ENCODE measurements around the gene SMIM7.

SMIM7 gene

GRCh38 chr19:16659832-16660708, at the start of gene SMIM7:
Gene SMIM7 (minus strand): TSS chr19:16660144. CDS start chr19:16660110, 34 bp downstream.
- peak within 1 kb of the TSS; percentile 89 for H3K27ac ChIP-seq (ENCODE audit: low read depth, low read length)
- H3K36me3 ChIP-seq (ENCODE audit: control insufficient read depth in 1 of 2, insufficient read depth in 2 of 2, low read length in 2 of 2): peaks cover 8 to 30% of the 10 kb centered on the region in 2 donors
- H3K9ac ChIP-seq (ENCODE audit: low read depth in 1 of 2, low read length in 2 of 2): peak within 1 kb of the TSS; percentile 77 to 82
- H3K4me1 ChIP-seq (ENCODE audit: control insufficient read depth in 1 of 2, insufficient read depth in 2 of 2, low read length in 2 of 2): peaks cover 5 to 37% of the 10 kb centered on the region in 2 donors
- H3K4me3 ChIP-seq (ENCODE audit: low read depth in 1 of 2, low read length in 2 of 2): peak within 1 kb of the TSS; percentile 85 to 91
- no peaks in the 10 kb centered on the region for H3K9me3 ChIP-seq (ENCODE audit: control insufficient read depth in 1 of 2, low read length in 2 of 2)
- no peaks in the 10 kb centered on the region for H3K27me3 ChIP-seq (ENCODE audit: control insufficient read depth in 1 of 2, insufficient read depth in 2 of 2, low read length in 2 of 2)

- Histone ChIP-seq H3K27me3 (ENCODE audit: control insufficient read depth in 1 of 2, insufficient read depth in 2 of 2, low read length in 2 of 2) (no peaks in the 10 kb centered on the region), H3K4me1 (ENCODE audit: control insufficient read depth in 1 of 2, insufficient read depth in 2 of 2, low read length in 2 of 2) (no peaks in the 10 kb centered on the region), H3K36me3 (ENCODE audit: control insufficient read depth in 1 of 2, insufficient read depth in 2 of 2, low read length in 2 of 2) (no peaks in the 10 kb centered on the region), H3K27ac (ENCODE audit: low read depth, low read length) (no peak overlapping the region), H3K4me3 (ENCODE audit: low read depth in 1 of 2, low read length in 2 of 2) (no peak overlapping the region), H3K9me3 (ENCODE audit: control insufficient read depth in 1 of 2, low read length in 2 of 2) (no peaks in the 10 kb centered on the region), H3K9ac (ENCODE audit: low read depth in 1 of 2, low read length in 2 of 2) (no peak overlapping the region)
These were observed 43.7 kb upstream of the SMIM7 start for GRCh38 chr19:16703677-16704076.

GRCh38 chr19:16702123-16702522, 42.2 kb upstream of the SMIM7 start:
- no peaks in the 10 kb centered on the region for H3K4me1 ChIP-seq (ENCODE audit: control insufficient read depth in 1 of 2, insufficient read depth in 2 of 2, low read length in 2 of 2)
- H3K27ac ChIP-seq (ENCODE audit: low read depth, low read length): no peak overlapping the region
- H3K27me3 ChIP-seq (ENCODE audit: control insufficient read depth in 1 of 2, insufficient read depth in 2 of 2, low read length in 2 of 2): no peaks in the 10 kb centered on the region
- H3K9ac ChIP-seq (ENCODE audit: low read depth in 1 of 2, low read length in 2 of 2): no peak overlapping the region
- H3K9me3 ChIP-seq (ENCODE audit: control insufficient read depth in 1 of 2, low read length in 2 of 2): no peaks in the 10 kb centered on the region
- no peaks in the 10 kb centered on the region for H3K36me3 ChIP-seq (ENCODE audit: control insufficient read depth in 1 of 2, insufficient read depth in 2 of 2, low read length in 2 of 2)
- no peak overlapping the region for H3K4me3 ChIP-seq (ENCODE audit: low read depth in 1 of 2, low read length in 2 of 2)

GRCh38 chr19:16698914-16699313, 39.0 kb upstream of the SMIM7 start:
- Histone ChIP-seq H3K4me1 (ENCODE audit: control insufficient read depth in 1 of 2, insufficient read depth in 2 of 2, low read length in 2 of 2) (no peaks in the 10 kb centered on the region), H3K27me3 (ENCODE audit: control insufficient read depth in 1 of 2, insufficient read depth in 2 of 2, low read length in 2 of 2) (no peaks in the 10 kb centered on the region), H3K4me3 (ENCODE audit: low read depth in 1 of 2, low read length in 2 of 2) (no peak overlapping the region), H3K9ac (ENCODE audit: low read depth in 1 of 2, low read length in 2 of 2) (no peak overlapping the region), H3K9me3 (ENCODE audit: control insufficient read depth in 1 of 2, low read length in 2 of 2) (no peaks in the 10 kb centered on the region), H3K36me3 (ENCODE audit: control insufficient read depth in 1 of 2, insufficient read depth in 2 of 2, low read length in 2 of 2) (no peaks in the 10 kb centered on the region), H3K27ac (ENCODE audit: low read depth, low read length) (no peak overlapping the region)

GRCh38 chr19:16688084-16688483, 28.1 kb upstream of the SMIM7 start:
- Histone ChIP-seq H3K27me3 (ENCODE audit: control insufficient read depth in 1 of 2, insufficient read depth in 2 of 2, low read length in 2 of 2) (peaks cover 0 to 4% of the 10 kb centered on the region in 2 donors), H3K9me3 (ENCODE audit: control insufficient read depth in 1 of 2, low read length in 2 of 2) (no peaks in the 10 kb centered on the region), H3K4me1 (ENCODE audit: control insufficient read depth in 1 of 2, insufficient read depth in 2 of 2, low read length in 2 of 2) (no peaks in the 10 kb centered on the region), H3K36me3 (ENCODE audit: control insufficient read depth in 1 of 2, insufficient read depth in 2 of 2, low read length in 2 of 2) (no peaks in the 10 kb centered on the region), H3K4me3 (ENCODE audit: low read depth in 1 of 2, low read length in 2 of 2) (no peak overlapping the region), H3K9ac (ENCODE audit: low read depth in 1 of 2, low read length in 2 of 2) (no peak overlapping the region), H3K27ac (ENCODE audit: low read depth, low read length) (no peak overlapping the region)

- H3K9me3 ChIP-seq (ENCODE audit: control insufficient read depth in 1 of 2, low read length in 2 of 2): peaks cover 0 to 9% of the 10 kb centered on the region in 2 donors
- H3K4me1 ChIP-seq (ENCODE audit: control insufficient read depth in 1 of 2, insufficient read depth in 2 of 2, low read length in 2 of 2): no peaks in the 10 kb centered on the region
- no peak overlapping the region for H3K27ac ChIP-seq (ENCODE audit: low read depth, low read length)
- H3K36me3 ChIP-seq (ENCODE audit: control insufficient read depth in 1 of 2, insufficient read depth in 2 of 2, low read length in 2 of 2): peaks cover 0 to 9% of the 10 kb centered on the region in 2 donors
- no peak overlapping the region for H3K9ac ChIP-seq (ENCODE audit: low read depth in 1 of 2, low read length in 2 of 2)
- H3K27me3 ChIP-seq (ENCODE audit: control insufficient read depth in 1 of 2, insufficient read depth in 2 of 2, low read length in 2 of 2): peaks cover 0 to 4% of the 10 kb centered on the region in 2 donors
- no peak overlapping the region for H3K4me3 ChIP-seq (ENCODE audit: low read depth in 1 of 2, low read length in 2 of 2)
These were observed 24.3 kb upstream of the SMIM7 start for GRCh38 chr19:16684216-16684615.

GRCh38 chr19:16682539-16682938, 22.6 kb upstream of the SMIM7 start:
- peaks cover 0 to 4% of the 10 kb centered on the region in 2 donors for H3K27me3 ChIP-seq (ENCODE audit: control insufficient read depth in 1 of 2, insufficient read depth in 2 of 2, low read length in 2 of 2)
- peaks cover 0 to 9% of the 10 kb centered on the region in 2 donors for H3K9me3 ChIP-seq (ENCODE audit: control insufficient read depth in 1 of 2, low read length in 2 of 2)
- peaks cover 0 to 9% of the 10 kb centered on the region in 2 donors for H3K36me3 ChIP-seq (ENCODE audit: control insufficient read depth in 1 of 2, insufficient read depth in 2 of 2, low read length in 2 of 2)
- no peak overlapping the region for H3K9ac ChIP-seq (ENCODE audit: low read depth in 1 of 2, low read length in 2 of 2)
- no peaks in the 10 kb centered on the region for H3K4me1 ChIP-seq (ENCODE audit: control insufficient read depth in 1 of 2, insufficient read depth in 2 of 2, low read length in 2 of 2)
- H3K27ac ChIP-seq (ENCODE audit: low read depth, low read length): no peak overlapping the region
- H3K4me3 ChIP-seq (ENCODE audit: low read depth in 1 of 2, low read length in 2 of 2): no peak overlapping the region

- peaks cover 0 to 9% of the 10 kb centered on the region in 2 donors for H3K36me3 ChIP-seq (ENCODE audit: control insufficient read depth in 1 of 2, insufficient read depth in 2 of 2, low read length in 2 of 2)
- no peaks in the 10 kb centered on the region for H3K4me1 ChIP-seq (ENCODE audit: control insufficient read depth in 1 of 2, insufficient read depth in 2 of 2, low read length in 2 of 2)
- H3K9me3 ChIP-seq (ENCODE audit: control insufficient read depth in 1 of 2, low read length in 2 of 2): peaks cover 0 to 9% of the 10 kb centered on the region in 2 donors
- no peak overlapping the region for H3K27ac ChIP-seq (ENCODE audit: low read depth, low read length)
- H3K27me3 ChIP-seq (ENCODE audit: control insufficient read depth in 1 of 2, insufficient read depth in 2 of 2, low read length in 2 of 2): no peaks in the 10 kb centered on the region
- H3K9ac ChIP-seq (ENCODE audit: low read depth in 1 of 2, low read length in 2 of 2): no peak overlapping the region
- no peak overlapping the region for H3K4me3 ChIP-seq (ENCODE audit: low read depth in 1 of 2, low read length in 2 of 2)
These were observed 19.9 kb upstream of the SMIM7 start for GRCh38 chr19:16679811-16680210.

- Histone ChIP-seq H3K36me3 (ENCODE audit: control insufficient read depth in 1 of 2, insufficient read depth in 2 of 2, low read length in 2 of 2) (peaks cover 0 to 9% of the 10 kb centered on the region in 2 donors), H3K4me1 (ENCODE audit: control insufficient read depth in 1 of 2, insufficient read depth in 2 of 2, low read length in 2 of 2) (no peaks in the 10 kb centered on the region), H3K4me3 (ENCODE audit: low read depth in 1 of 2, low read length in 2 of 2) (no peak overlapping the region), H3K9ac (ENCODE audit: low read depth in 1 of 2, low read length in 2 of 2) (no peak overlapping the region), H3K9me3 (ENCODE audit: control insufficient read depth in 1 of 2, low read length in 2 of 2) (peaks cover 0 to 9% of the 10 kb centered on the region in 2 donors), H3K27me3 (ENCODE audit: control insufficient read depth in 1 of 2, insufficient read depth in 2 of 2, low read length in 2 of 2) (no peaks in the 10 kb centered on the region), H3K27ac (ENCODE audit: low read depth, low read length) (no peak overlapping the region)
These were observed 18.6 kb upstream of the SMIM7 start for GRCh38 chr19:16678498-16678897.

- peaks cover 0 to 9% of the 10 kb centered on the region in 2 donors for H3K9me3 ChIP-seq (ENCODE audit: control insufficient read depth in 1 of 2, low read length in 2 of 2)
- no peaks in the 10 kb centered on the region for H3K4me1 ChIP-seq (ENCODE audit: control insufficient read depth in 1 of 2, insufficient read depth in 2 of 2, low read length in 2 of 2)
- H3K36me3 ChIP-seq (ENCODE audit: control insufficient read depth in 1 of 2, insufficient read depth in 2 of 2, low read length in 2 of 2): peaks cover 0 to 9% of the 10 kb centered on the region in 2 donors
- no peak overlapping the region for H3K27ac ChIP-seq (ENCODE audit: low read depth, low read length)
- no peak overlapping the region for H3K9ac ChIP-seq (ENCODE audit: low read depth in 1 of 2, low read length in 2 of 2)
- H3K4me3 ChIP-seq (ENCODE audit: low read depth in 1 of 2, low read length in 2 of 2): no peak overlapping the region
- H3K27me3 ChIP-seq (ENCODE audit: control insufficient read depth in 1 of 2, insufficient read depth in 2 of 2, low read length in 2 of 2): no peaks in the 10 kb centered on the region
These were observed 17.1 kb upstream of the SMIM7 start for GRCh38 chr19:16677055-16677454.
